HG03135 (cell line): ENCODE data around the gene FAM222A.

ENCODE experiments used
- ATAC-seq: cut with Tn5 transposase; IDR thresholded peaks from one replicate; pipeline ENCODE4 v1.9.1; 2021; ENCODE audit warnings: mild to moderate bottlenecking, moderate library complexity; ENCODE audit not compliant: unreplicated experiment

Gene FAM222A

GRCh38 chr12:109770861-109771670 lies 57.4 kb downstream of the FAM222A start:
- no peak for ATAC-seq

GRCh38 chr12:109771746-109772621 lies 58.4 kb downstream of the FAM222A start:
- ATAC-seq = no peak

GRCh38 chr12:109772622-109773321 lies 59.1 kb downstream of the FAM222A start:
- ATAC-seq = no peak

GRCh38 chr12:109773384-109774011 lies 59.9 kb downstream of the FAM222A start:
- no peak for ATAC-seq

GRCh38 chr12:109775172-109775881 lies 61.7 kb downstream of the FAM222A start:
- ATAC-seq = no peak

- no peak for ATAC-seq
Observed at GRCh38 chr12:109776624-109777023, 63.0 kb downstream of the FAM222A start.

GRCh38 chr12:109777544-109777943 lies 63.9 kb downstream of the FAM222A start:
- ATAC-seq = no peak

- ATAC-seq = no peak
Observed at GRCh38 chr12:109778684-109779083, 65.1 kb downstream of the FAM222A start.

- ATAC-seq = no peak
Observed at GRCh38 chr12:109779382-109779781, 65.8 kb downstream of the FAM222A start.

- ATAC-seq = no peak
Observed at GRCh38 chr12:109781668-109782325, 68.2 kb downstream of the FAM222A start.

GRCh38 chr12:109782326-109782703 lies 68.7 kb downstream of the FAM222A start:
- no peak for ATAC-seq

GRCh38 chr12:109783135-109783964 lies 69.7 kb downstream of the FAM222A start:
- ATAC-seq = no peak

- no peak for ATAC-seq
Observed at GRCh38 chr12:109783965-109784244, 70.3 kb downstream of the FAM222A start.

- no peak for ATAC-seq
Observed at GRCh38 chr12:109785854-109786253, 72.2 kb downstream of the FAM222A start.

GRCh38 chr12:109786799-109787198 lies 73.2 kb downstream of the FAM222A start:
- ATAC-seq = no peak

- ATAC-seq = no peak
Observed at GRCh38 chr12:109789526-109790048, 76.0 kb downstream of the FAM222A start.

- ATAC-seq = no peak
Observed at GRCh38 chr12:109792992-109793391, 79.4 kb downstream of the FAM222A start.

GRCh38 chr12:109793411-109793810 lies 79.8 kb downstream of the FAM222A start:
- ATAC-seq = no peak
